ENCODE results near the gene SST. TPM values are rescaled to one million over a fixed set of nuclear protein-coding genes. Genes with fewer than 3 reads are reported as not detected.

The SST gene
- not detected for polyA plus RNA-seq (ENCODE audit: low read depth in 6 of 6)

- Mint-ChIP-seq H3K27ac (peak within 1 kb of the TSS in 1 of 6 donors; percentile 2), H3K4me1 (peaks cover 0 to 5% (median 0%) of the 10 kb centered on the region in 3 donors), H3K9me3 (peaks cover 0 to 4% (median 0%) of the 10 kb centered on the region in 7 donors), H3K36me3 (no peaks in the 10 kb centered on the region), H3K4me3 (peak within 1 kb of the TSS in 2 of 8 donors; percentile 9 to 26), H3K27me3 (peaks cover 60 to 65% (median 60%) of the 10 kb centered on the region in 3 donors)
- DNase-seq, result no peak
- ATAC-seq (ENCODE audit: low read depth in 2 of 2), result no peak
Observed at GRCh38 chr3:187669675-187670504, at the start of gene SST. Gene SST (minus strand): TSS chr3:187670394. CDS start chr3:187670291, 103 bp downstream.

GRCh38 chr3:187719628-187720336 is 49.6 kb upstream of the SST start:
- peak overlapping the region in 2 of 6 donors; percentile 5 to 22 for H3K27ac Mint-ChIP-seq
- H3K36me3 Mint-ChIP-seq, result peaks cover 16% of the 10 kb centered on the region in 2 donors
- DNase-seq (no peak), ATAC-seq (ENCODE audit: low read depth in 2 of 2) (no peak)
- H3K4me1 Mint-ChIP-seq, result peaks cover 0 to 4% (median 0%) of the 10 kb centered on the region in 3 donors
- H3K9me3 Mint-ChIP-seq, result no peaks in the 10 kb centered on the region
- no peak overlapping the region for H3K4me3 Mint-ChIP-seq
- no peaks in the 10 kb centered on the region for H3K27me3 Mint-ChIP-seq

GRCh38 chr3:187718802-187719201 is 48.6 kb upstream of the SST start:
- no peak for DNase-seq
- Mint-ChIP-seq H3K27me3 (peaks cover 0 to 4% (median 0%) of the 10 kb centered on the region in 3 donors), H3K4me3 (no peak overlapping the region), H3K36me3 (peaks cover 7 to 8% of the 10 kb centered on the region in 2 donors), H3K4me1 (peaks cover 3 to 8% (median 8%) of the 10 kb centered on the region in 3 donors), H3K27ac (no peak overlapping the region), H3K9me3 (no peaks in the 10 kb centered on the region)
- no peak for ATAC-seq (ENCODE audit: low read depth in 2 of 2)

GRCh38 chr3:187717572-187717971 is 47.4 kb upstream of the SST start:
- ATAC-seq (ENCODE audit: low read depth in 2 of 2) (no peak), DNase-seq (no peak)
- H3K27me3 Mint-ChIP-seq, result peaks cover 0 to 4% (median 0%) of the 10 kb centered on the region in 3 donors
- H3K36me3 Mint-ChIP-seq, result peaks cover 0 to 7% of the 10 kb centered on the region in 2 donors
- no peaks in the 10 kb centered on the region for H3K9me3 Mint-ChIP-seq
- peaks cover 3 to 8% (median 8%) of the 10 kb centered on the region in 3 donors for H3K4me1 Mint-ChIP-seq
- no peak overlapping the region for H3K4me3 Mint-ChIP-seq
- H3K27ac Mint-ChIP-seq, result peak overlapping the region in 1 of 6 donors; percentile 48

- H3K36me3 Mint-ChIP-seq, result no peaks in the 10 kb centered on the region
- no peaks in the 10 kb centered on the region for H3K9me3 Mint-ChIP-seq
- ATAC-seq (ENCODE audit: low read depth in 2 of 2) (peak; percentile 68 to 82), DNase-seq (peak; percentile 52)
- peaks cover 0 to 4% (median 0%) of the 10 kb centered on the region in 3 donors for H3K27me3 Mint-ChIP-seq
- peak overlapping the region in 3 of 6 donors; percentile 16 to 83 (median 80) for H3K27ac Mint-ChIP-seq
- H3K4me1 Mint-ChIP-seq, result peaks cover 3 to 8% (median 8%) of the 10 kb centered on the region in 3 donors
- no peak overlapping the region for H3K4me3 Mint-ChIP-seq
Observed at GRCh38 chr3:187714404-187714979, 44.3 kb upstream of the SST start.

- Mint-ChIP-seq H3K36me3 (no peaks in the 10 kb centered on the region), H3K27ac (no peak overlapping the region), H3K4me1 (peaks cover 3 to 8% (median 8%) of the 10 kb centered on the region in 3 donors), H3K27me3 (peaks cover 0 to 4% (median 0%) of the 10 kb centered on the region in 3 donors), H3K4me3 (no peak overlapping the region), H3K9me3 (no peaks in the 10 kb centered on the region)
- DNase-seq (no peak), ATAC-seq (ENCODE audit: low read depth in 2 of 2) (peak in 1 of 2 donors; percentile 47)
Observed at GRCh38 chr3:187713504-187713903, 43.3 kb upstream of the SST start.

- ATAC-seq (ENCODE audit: low read depth in 2 of 2), result no peak
- no peak overlapping the region for H3K27ac Mint-ChIP-seq
Observed at GRCh38 chr3:187709155-187709554, 39.0 kb upstream of the SST start.

GRCh38 chr3:187708696-187709095 is 38.5 kb upstream of the SST start:
- Mint-ChIP-seq H3K4me3 (no peak overlapping the region), H3K4me1 (no peaks in the 10 kb centered on the region), H3K36me3 (no peaks in the 10 kb centered on the region), H3K27ac (no peak overlapping the region), H3K27me3 (no peaks in the 10 kb centered on the region), H3K9me3 (no peaks in the 10 kb centered on the region)
- ATAC-seq (ENCODE audit: low read depth in 2 of 2) (no peak), DNase-seq (no peak)

More at GRCh38 chr3:187709155-187709554, 39.0 kb upstream of the SST start:
- Mint-ChIP-seq H3K36me3 (no peaks in the 10 kb centered on the region), H3K9me3 (no peaks in the 10 kb centered on the region), H3K4me3 (no peak overlapping the region), H3K27me3 (no peaks in the 10 kb centered on the region), H3K4me1 (peaks cover 0 to 2% (median 0%) of the 10 kb centered on the region in 3 donors)
- DNase-seq, result no peak

GRCh38 chr3:187706971-187707370 is 36.8 kb upstream of the SST start:
- Mint-ChIP-seq H3K27me3 (peaks cover 0 to 1% (median 0%) of the 10 kb centered on the region in 3 donors), H3K36me3 (no peaks in the 10 kb centered on the region), H3K4me3 (no peak overlapping the region), H3K4me1 (no peaks in the 10 kb centered on the region), H3K27ac (no peak overlapping the region), H3K9me3 (no peaks in the 10 kb centered on the region)
- ATAC-seq (ENCODE audit: low read depth in 2 of 2) (no peak), DNase-seq (no peak)

GRCh38 chr3:187705164-187705563 is 35.0 kb upstream of the SST start:
- no peaks in the 10 kb centered on the region for H3K4me1 Mint-ChIP-seq
- no peaks in the 10 kb centered on the region for H3K36me3 Mint-ChIP-seq
- H3K9me3 Mint-ChIP-seq, result no peaks in the 10 kb centered on the region
- H3K4me3 Mint-ChIP-seq, result no peak overlapping the region
- H3K27me3 Mint-ChIP-seq, result peaks cover 0 to 8% (median 4%) of the 10 kb centered on the region in 3 donors
- no peak overlapping the region for H3K27ac Mint-ChIP-seq
- DNase-seq (no peak), ATAC-seq (ENCODE audit: low read depth in 2 of 2) (no peak)

GRCh38 chr3:187702507-187703033 is 32.4 kb upstream of the SST start, which contains the start of gene RTP2:
Gene RTP2 (minus strand): TSS chr3:187702557. CDS start chr3:187702128, 429 bp downstream.
- Mint-ChIP-seq H3K4me1 (no peaks in the 10 kb centered on the region), H3K27me3 (peaks cover 0 to 12% (median 10%) of the 10 kb centered on the region in 3 donors), H3K4me3 (no peak within 1 kb of the TSS), H3K27ac (no peak within 1 kb of the TSS), H3K9me3 (no peaks in the 10 kb centered on the region), H3K36me3 (no peaks in the 10 kb centered on the region)
- ATAC-seq (ENCODE audit: low read depth in 2 of 2) (no peak), DNase-seq (no peak)

GRCh38 chr3:187700249-187700648 is 30.1 kb upstream of the SST start:
- Mint-ChIP-seq H3K4me3 (no peak overlapping the region), H3K4me1 (no peaks in the 10 kb centered on the region), H3K36me3 (no peaks in the 10 kb centered on the region), H3K27ac (peak overlapping the region in 1 of 6 donors; percentile 2), H3K27me3 (peaks cover 13 to 28% (median 23%) of the 10 kb centered on the region in 3 donors), H3K9me3 (no peaks in the 10 kb centered on the region)
- DNase-seq, result no peak
- no peak for ATAC-seq (ENCODE audit: low read depth in 2 of 2)

Data from naive B cell (primary cell).